Right ventricle myocardium inferior (tissue), 1 donor: Measurements from ENCODE around the gene GOLGA8T. TPM values are rescaled to one million over a fixed set of nuclear protein-coding genes. Genes with fewer than 3 reads are reported as not detected.
A peak's percentile ranks its signal among the peaks of the same experiment; 100 is the strongest.
"Not testable (repeated sequence)": the region's sequence is repeated elsewhere in the genome, so short reads cannot be mapped to it uniquely, and the experiment has no call there.

ENCODE experiments used
- ATAC-seq: fragments of 200-7000 bp; cut with Tn5 transposase; one replicate; pipeline ENCODE4 v1.9.1; 2020; ENCODE audit warnings: mild to moderate bottlenecking, moderate library complexity
- DNase-seq: peaks from one replicate; pipeline ENCODE4 v3.0.0; 2021; ENCODE audit errors: missing footprints
- intact Hi-C: fragments of 100-400 bp; cut with DNase I; formaldehyde crosslinking; loops from one replicate; pipeline ENCODE4 v1.11.0; 2022
- long read RNA-seq: library from polyadenylated mRNA; unstranded; transcript quantifications from one replicate; pipeline ENCODE4 v2.0.0, GENCODE V29; 2021
- total RNA-seq: library from RNA; stranded (reverse); fragmentation: NEBNext Ultra II Directional; extraction: Animal tissue kit (Norgen Biotek cat#: 25700); gene quantifications from one replicate; pipeline ENCODE4 v1.2.1, GENCODE V29; 2021
- donor health status: DM: no; HTN: yes; CAD: no; lungs with severe emphysema.

The GOLGA8T gene, protein sequence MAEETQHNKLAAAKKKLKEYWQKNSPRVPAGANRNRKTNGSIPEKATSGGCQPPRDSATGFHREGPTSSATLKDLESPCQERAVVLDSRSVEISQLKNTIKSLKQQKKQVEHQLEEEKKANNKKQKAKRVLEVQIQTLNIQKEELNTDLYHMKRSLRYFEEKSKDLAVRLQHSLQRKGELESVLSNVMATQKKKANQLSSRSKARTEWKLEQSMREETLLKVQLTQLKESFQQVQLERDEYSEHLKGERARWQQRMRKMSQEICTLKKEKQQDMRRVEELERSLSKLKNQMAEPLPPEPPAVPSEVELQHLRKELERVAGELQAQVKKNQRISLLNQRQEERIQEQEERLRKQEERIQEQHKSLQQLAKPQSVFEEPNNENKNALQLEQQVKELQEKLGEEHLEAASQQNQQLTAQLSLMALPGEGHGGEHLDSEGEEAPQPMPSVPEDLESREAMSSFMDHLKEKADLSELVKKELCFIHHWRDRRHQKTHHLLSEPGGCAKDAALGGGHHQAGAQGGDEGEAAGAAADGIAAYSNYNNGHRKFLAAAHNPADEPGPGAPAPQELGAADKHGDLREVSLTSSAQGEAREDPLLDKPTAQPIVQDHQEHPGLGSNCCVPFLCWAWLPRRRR
- total RNA-seq: 0.65 TPM
- long read RNA-seq: 0 reads

DNA sequence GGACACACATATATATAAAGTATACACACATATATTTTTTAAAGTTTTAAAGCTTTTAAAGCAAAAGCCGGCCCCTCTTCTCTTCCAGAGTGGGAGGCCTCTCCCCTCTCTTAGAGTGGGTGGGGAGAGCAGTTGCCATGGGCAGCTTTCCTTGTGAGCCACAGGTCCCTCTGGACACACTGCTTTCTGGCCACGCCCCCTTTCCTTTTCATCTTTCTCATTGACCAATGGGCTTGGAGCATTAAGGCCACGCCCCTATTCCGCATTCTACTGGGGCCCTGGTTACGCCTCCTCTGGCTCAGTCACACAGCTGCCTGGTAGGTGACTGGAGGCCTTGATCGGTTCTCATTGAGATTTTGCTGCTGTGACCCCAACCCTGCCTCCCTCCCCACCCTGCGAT, at the start of gene GOLGA8T:
GOLGA8T (plus strand) TSS at position 301 of the 400 bp plus-strand sequence; CDS start at position 399, 98 bp downstream.
- intact Hi-C loops, ATAC-seq, DNase-seq: not testable (repeated sequence)

GRCh38 chr15:30097827-30098226, 37.0 kb upstream of the GOLGA8T start:
- ATAC-seq, intact Hi-C loops, DNase-seq: not testable (repeated sequence)

GRCh38 chr15:30102890-30103289, 32.0 kb upstream of the GOLGA8T start:
- not testable (repeated sequence) for ATAC-seq

GRCh38 chr15:30103941-30104507, 30.8 kb upstream of the GOLGA8T start:
- intact Hi-C loops, DNase-seq: not testable (repeated sequence)
- ATAC-seq: peak; percentile 64

More at GRCh38 chr15:30102890-30103289, 32.0 kb upstream of the GOLGA8T start:
- DNase-seq, intact Hi-C loops: not testable (repeated sequence)

DNA sequence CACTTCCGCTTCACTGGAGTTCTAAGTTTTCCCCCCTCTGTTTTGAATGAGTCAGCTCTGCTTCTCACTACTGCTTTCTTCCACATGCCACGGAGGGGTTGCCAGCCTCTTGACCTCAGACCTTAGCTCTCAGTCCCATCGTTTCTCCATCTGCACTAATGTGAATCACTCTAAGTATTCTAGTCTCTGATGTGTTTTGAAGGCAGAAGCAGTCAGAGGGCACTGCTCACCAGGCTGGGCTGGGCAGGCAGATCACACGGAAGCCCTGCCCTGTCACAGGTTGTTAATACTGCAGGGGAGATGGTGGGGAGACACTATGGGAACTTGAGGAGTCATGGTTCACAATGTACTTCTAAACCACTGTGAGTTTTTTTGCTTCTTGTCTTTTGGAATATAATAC, 24.3 kb upstream of the GOLGA8T start:
- intact Hi-C loops, DNase-seq, ATAC-seq: not testable (repeated sequence)

GRCh38 chr15:30130066-30130465, 4.8 kb upstream of the GOLGA8T start:
- ATAC-seq, DNase-seq, intact Hi-C loops: not testable (repeated sequence)

DNA sequence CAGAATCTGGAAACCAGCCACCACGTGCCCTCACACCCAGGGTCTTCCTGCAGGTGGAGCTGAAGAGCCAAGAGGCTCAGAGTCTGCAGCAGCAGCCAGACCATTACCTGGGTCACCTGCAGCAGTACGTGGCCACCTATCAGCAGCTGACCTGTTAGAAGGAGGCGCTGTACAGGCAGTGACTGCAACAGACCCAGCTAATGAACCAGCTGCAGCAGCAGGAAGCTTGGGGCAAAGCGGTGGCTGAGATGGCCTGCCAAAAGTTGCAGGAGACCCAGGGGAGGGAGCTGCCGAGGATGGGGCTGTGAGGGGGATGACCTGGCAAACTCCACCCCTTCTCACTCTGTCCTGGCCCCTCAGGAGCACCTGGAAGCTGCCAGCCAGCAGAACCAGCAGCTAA, 8.4 kb downstream of the GOLGA8T start:
- intact Hi-C loops, ATAC-seq, DNase-seq: not testable (repeated sequence)

- DNase-seq, ATAC-seq, intact Hi-C loops: not testable (repeated sequence)
These were observed 15.0 kb downstream of the GOLGA8T start for GRCh38 chr15:30149891-30150290.

DNA sequence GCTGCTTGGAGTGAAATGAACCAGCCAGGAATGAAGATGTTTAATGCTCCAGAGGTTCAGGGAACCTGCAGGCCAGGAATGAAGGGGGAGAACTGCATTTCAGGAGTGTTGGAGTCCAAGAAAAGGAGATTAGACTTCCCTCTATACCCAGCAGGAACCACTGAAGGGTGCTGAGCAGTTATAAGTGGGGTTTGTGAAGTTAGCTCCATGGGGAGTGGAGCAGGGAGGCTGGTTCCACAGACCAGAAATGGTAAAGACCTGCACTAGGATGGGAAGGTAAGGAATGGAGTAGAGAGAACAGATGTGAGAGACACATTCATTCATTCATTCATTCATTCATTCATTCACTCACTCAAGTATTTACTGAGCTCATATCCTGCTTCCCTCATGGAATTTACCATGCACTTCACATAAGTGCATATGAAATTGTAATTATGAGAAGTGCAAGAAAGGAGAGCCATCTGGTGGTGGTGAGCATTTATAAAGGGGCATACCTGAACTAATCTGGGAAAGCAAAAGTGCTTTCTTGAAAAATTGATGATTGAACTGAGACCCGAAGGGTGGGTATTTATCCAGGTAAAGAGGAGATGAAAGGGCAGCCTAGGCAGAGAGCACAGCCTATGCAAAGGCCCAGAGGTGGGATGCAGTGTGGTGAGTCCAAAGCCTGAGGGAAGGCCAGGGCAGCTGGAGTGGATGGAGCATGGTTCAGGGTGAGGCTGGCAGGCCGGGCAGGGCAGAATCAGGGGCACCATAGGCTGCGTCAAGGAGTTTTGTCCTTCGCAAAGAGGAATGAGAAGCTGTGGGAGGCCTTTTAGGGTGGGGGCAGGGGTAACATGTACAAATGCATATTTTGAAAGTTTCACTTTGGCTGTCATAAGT, 27.9 kb downstream of the GOLGA8T start:
- ATAC-seq, intact Hi-C loops, DNase-seq: not testable (repeated sequence)

- intact Hi-C loops, DNase-seq: not testable (repeated sequence)
- peak; percentile 84 for ATAC-seq
These were observed 28.9 kb downstream of the GOLGA8T start for GRCh38 chr15:30163759-30164158.

- DNase-seq, intact Hi-C loops, ATAC-seq: not testable (repeated sequence)
These were observed 29.4 kb downstream of the GOLGA8T start for GRCh38 chr15:30164257-30164656.

GRCh38 chr15:30167403-30167802, 32.6 kb downstream of the GOLGA8T start:
- DNase-seq, intact Hi-C loops: not testable (repeated sequence)
- ATAC-seq: peak; percentile 85

- ATAC-seq, DNase-seq, intact Hi-C loops: not testable (repeated sequence)
These were observed 33.0 kb downstream of the GOLGA8T start for GRCh38 chr15:30167886-30168285.

DNA sequence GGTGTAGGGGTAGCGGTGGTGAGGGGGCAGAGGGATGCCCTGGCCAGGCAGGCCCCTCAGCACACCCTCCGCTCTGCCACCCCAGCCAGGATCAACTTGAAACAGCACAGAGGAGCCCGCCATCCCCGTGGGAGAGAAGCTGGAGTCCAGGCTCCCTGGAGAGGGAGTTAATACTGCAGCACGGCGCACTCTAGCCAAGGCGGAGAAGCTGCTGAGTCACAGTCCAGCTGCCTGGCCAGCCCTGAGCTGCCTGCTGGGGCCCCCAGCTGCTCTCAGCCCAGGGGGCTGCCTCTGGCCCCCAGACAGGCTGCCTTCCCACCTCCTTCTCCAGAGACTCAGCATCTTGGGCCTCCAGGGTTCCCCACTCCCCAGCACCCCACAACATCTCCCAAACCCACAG, 36.6 kb downstream of the GOLGA8T start:
- DNase-seq, ATAC-seq, intact Hi-C loops: not testable (repeated sequence)

DNA sequence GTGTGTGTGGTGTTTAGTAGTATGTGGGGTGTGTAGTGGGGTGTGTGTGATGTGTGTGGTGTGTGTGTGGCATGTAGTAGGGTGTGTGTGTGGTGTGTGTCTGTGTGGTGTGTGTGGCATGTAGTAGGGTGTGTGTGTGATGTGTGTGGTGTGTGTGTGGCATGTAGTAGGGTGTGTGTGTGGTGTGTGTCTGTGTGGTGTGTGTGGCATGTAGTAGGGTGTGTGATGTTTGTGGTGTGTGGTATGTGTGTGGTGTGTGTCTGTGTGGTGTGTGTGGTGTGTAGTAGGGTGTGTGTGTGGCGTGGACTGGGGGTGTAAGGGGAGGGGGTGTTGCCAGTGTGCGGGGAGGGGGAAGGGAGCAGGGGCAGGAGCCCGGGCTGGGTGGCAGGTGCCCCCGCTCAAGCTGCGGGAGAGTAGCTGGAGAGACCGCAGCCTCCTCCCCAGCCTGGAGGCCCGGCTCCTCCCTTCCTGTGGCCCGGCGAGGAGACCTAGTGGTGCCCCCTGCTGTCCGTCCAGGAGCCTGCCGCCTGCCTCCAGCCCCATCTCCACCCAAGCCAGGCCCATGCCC, 38.3 kb downstream of the GOLGA8T start:
- intact Hi-C loops, DNase-seq: not testable (repeated sequence)
- ATAC-seq: peak; percentile 53

DNA sequence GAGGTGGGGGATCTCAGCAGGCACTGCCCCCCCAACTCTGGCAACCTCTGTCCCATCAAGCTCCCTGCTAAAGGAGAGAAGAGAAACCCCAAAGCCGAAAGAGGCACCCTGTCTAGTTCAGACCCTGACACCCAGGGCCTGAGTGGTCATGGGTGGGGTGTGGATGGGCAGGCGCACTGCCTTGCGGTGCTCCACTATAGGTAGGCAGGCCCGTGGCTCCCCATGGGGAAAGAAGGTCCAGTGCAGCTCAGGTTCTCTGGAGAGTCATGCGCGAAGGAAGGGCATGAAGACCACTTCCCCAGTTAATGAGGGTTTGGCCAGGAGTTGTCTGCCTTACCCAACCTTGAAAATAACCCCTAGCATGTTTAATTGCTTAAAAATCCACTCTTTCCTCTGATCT, 40.4 kb downstream of the GOLGA8T start:
- peak; percentile 66 for DNase-seq
- intact Hi-C loops, ATAC-seq: not testable (repeated sequence)

DNA sequence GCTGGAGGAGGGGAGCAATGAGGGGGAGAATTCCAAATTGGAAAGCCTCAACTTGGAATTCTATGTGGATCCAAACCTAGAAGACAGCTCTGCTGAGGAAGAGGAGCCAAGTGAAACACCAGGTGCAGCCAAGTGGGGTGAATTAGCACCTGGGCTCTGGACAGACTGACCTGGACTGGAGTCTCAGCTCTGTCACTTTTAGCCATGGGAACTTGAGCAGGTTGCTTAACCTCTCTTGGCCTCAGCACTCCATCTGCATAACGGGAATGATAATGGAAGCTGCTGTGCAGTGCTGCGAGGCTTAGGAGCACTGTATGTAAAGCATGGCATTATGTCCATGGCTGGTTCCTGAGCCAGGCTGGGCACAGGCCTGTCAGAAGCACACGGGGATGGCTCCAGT, 41.8 kb downstream of the GOLGA8T start:
- DNase-seq, intact Hi-C loops, ATAC-seq: not testable (repeated sequence)

GRCh38 chr15:30179814-30180213, 45.0 kb downstream of the GOLGA8T start:
- ATAC-seq, intact Hi-C loops: not testable (repeated sequence)

More at GRCh38 chr15:30179814-30180213, 45.0 kb downstream of the GOLGA8T start:
- not testable (repeated sequence) for DNase-seq
